Activated CD8-positive, alpha-beta memory T cell treated with anti-CD3 and anti-CD28 coated beads for 4 hours (primary cell): ENCODE measurements around the gene DLGAP1.

Experiments
- DNase-seq, 2 donors: peaks; one replicate each; pipeline ENCODE4 v3.0.0-alpha.2; 2020; ENCODE audit warnings: low read depth in 2 of 2

DLGAP1 gene

GRCh38 chr18:3451183-3451988, 1003.7 kb downstream of the DLGAP1 start:
- DNase-seq: peak; percentile 80 to 83

GRCh38 chr18:3450799-3451182, 1004.3 kb downstream of the DLGAP1 start:
- DNase-seq: no peak

- DNase-seq: peak in 1 of 2 donors; percentile 47
Observed at GRCh38 chr18:3450012-3450798, 1004.9 kb downstream of the DLGAP1 start, which contains the start of gene TGIF1. Gene TGIF1, plus strand, starts transcription at chr18:3450172. Its CDS starts 318 bp downstream, at chr18:3450490.

DNA sequence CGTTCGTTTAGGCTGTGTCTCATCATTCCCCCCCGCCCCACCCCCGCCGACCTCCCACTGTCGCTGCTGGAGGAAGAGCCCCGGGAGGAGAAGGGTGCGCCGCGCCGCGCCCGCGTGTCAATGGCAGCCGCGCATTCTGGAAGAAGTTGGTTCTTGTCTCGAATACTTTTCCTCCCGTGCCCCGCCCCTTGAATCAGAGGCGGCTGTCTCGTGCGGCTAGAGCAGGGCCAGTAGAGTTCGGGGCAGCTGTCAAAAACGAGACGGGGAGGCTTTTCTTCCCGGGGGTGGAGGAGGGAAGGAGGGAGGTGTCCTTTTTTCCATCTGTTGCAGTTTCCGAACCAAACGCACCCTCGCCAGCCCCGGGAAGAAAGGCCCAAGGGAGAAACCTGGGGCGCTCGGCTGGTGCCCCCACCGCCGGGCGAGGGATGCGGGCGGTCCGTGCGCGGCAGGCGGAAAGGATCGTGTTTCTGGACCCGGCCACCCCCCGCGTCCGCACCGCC, 1005.5 kb downstream of the DLGAP1 start:
- DNase-seq: peak; percentile 63 to 66

DNA sequence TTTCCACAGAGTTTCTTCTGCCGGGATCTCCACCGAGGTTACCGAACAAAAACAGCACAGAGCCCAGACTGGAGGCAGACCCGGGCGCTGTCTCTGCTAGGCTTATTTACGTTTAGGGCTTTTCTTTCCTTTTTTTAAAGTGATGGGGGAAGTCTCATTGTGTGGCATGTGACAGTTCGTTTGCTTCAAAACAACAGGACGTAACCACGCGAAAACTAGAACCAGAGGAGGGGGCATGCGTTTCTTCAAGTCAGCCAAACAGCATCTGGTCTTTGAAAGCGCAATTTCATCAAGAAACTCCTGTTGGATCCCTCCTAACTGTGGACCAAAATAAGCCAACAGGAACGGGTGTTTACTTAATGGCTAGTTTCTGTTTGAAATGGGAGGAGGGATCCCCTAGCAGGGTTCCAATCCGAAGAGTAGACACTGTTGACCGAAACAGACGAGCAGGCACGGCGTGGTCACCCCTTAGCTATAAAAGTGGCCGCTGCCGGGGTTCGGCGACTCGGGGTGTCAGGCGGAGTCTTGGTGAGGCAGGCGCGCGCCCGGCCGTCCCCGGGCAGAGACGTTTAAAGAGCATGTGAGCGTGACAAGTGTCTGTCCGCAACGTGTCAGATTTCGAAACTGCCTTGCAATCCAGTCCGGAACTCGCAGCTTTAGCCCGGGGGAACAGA, 1006.1 kb downstream of the DLGAP1 start:
- peak in 1 of 2 donors; percentile 63 for DNase-seq

GRCh38 chr18:3447895-3448837, 1006.9 kb downstream of the DLGAP1 start:
- peak in 1 of 2 donors; percentile 52 for DNase-seq

- DNase-seq: no peak
Observed at GRCh38 chr18:3447068-3447894, 1007.8 kb downstream of the DLGAP1 start.
